ENCODE results near the gene COA6. TPM values are rescaled to one million over a fixed set of nuclear protein-coding genes. Genes with fewer than 3 reads are reported as not detected.

Gene COA6
- total and polyA plus RNA-seq, 10 of the 15 experiments (the other 5 are each of a cell fraction or from before 2014, with no cell fraction given): 49.9 to 178 (median 71.5) TPM

DNA sequence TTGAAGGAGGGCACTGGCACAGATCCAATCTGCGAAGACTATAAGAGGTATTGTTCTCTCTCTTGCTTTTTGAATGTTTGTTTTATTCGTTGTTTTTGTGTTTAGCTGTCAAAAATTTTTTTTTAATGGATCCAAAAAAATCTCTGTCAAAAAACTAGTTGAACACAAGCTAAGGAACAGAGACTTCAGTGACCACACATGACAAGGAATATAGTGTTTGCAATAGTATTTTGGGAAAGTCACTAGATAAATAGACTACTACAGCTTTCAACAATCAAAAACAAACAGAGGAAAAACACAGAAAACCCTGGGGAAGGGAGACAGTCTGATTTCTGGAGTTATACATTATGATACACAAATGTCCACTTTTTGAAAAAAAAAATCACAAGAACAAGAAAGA, 36.9 kb upstream of the COA6 start:
- ChIA-PET POLR2A (no interaction called here), CTCF (interaction anchor here (0.7 to 2.9 kb wide), 6 partner anchors 8 to 28 kb away, joined by 3 to 10 read pairs (median 4); no protein-coding TSS in a partner anchor), SMC1A (ENCODE audit: uncharacterized antibody, unreplicated experiment) (interaction anchor here (0.7 to 1.3 kb wide), 2 partner anchors 9 to 117 kb away, joined by 3 to 4 read pairs; no protein-coding TSS in a partner anchor), RAD21 (ENCODE audit: unreplicated experiment) (interaction anchor here (1.1 kb wide), 1 partner anchor 35 kb away, joined by 3 read pairs; no protein-coding TSS in a partner anchor)
- no peaks in the 10 kb centered on the region for H3K36me3 ChIP-seq (ENCODE audit: control insufficient read depth in 2 of 2, insufficient read depth in 2 of 2, low read length in 1 of 2)
- H3K27me3 ChIP-seq (replicated peaks in 1 of 2; ENCODE audit: control insufficient read depth in 2 of 2, insufficient read depth in 2 of 2, low read length in 1 of 2): no peaks in the 10 kb centered on the region
- no peaks in the 10 kb centered on the region for H3K79me2 ChIP-seq (ENCODE audit: control insufficient read depth, insufficient read depth, low read length)
- DNase-seq (ENCODE audit: low read depth, low spot score): no peak
- TF ChIP-seq PRDM15 (CRISPR knock-in tag; IDR thresholded peaks at IDR 0.05) (no peak), POLR2AphosphoS2 (IDR thresholded peaks at IDR 0.05; ENCODE audit: low read depth, low read length) (no peak), TAF1 (IDR thresholded peaks at IDR 0.05; ENCODE audit: borderline replicate concordance, low read depth, low read length) (no peak), PML (IDR thresholded peaks at IDR 0.05; ENCODE audit: low read length) (no peak), SIN3A (IDR thresholded peaks at IDR 0.05; ENCODE audit: low read depth, low read length) (no peak), KLF5 (IDR thresholded peaks at IDR 0.05; ENCODE audit: partially characterized antibody) (no peak), ZNF24 (IDR thresholded peaks at IDR 0.05) (no peak), SUZ12 (IDR thresholded peaks at IDR 0.05; ENCODE audit: unreplicated experiment) (no peak), MEF2B (IDR thresholded peaks at IDR 0.05; ENCODE audit: partially characterized antibody, poor library complexity, severe bottlenecking) (no peak), ZBTB4 (CRISPR knock-in tag; IDR thresholded peaks at IDR 0.05) (no peak), FOS (IDR thresholded peaks at IDR 0.05; ENCODE audit: borderline replicate concordance, extremely low read depth, insufficient read length) (no peak), NR2C1 (IDR thresholded peaks at IDR 0.05) (no peak), ASH2L (IDR thresholded peaks at IDR 0.05; ENCODE audit: borderline replicate concordance, low read depth) (no peak), SRF (IDR thresholded peaks at IDR 0.05; ENCODE audit: low read depth in 2 of 2, low read length in 2 of 2) (no peak)
- TF ChIP-seq, protein P1, sequence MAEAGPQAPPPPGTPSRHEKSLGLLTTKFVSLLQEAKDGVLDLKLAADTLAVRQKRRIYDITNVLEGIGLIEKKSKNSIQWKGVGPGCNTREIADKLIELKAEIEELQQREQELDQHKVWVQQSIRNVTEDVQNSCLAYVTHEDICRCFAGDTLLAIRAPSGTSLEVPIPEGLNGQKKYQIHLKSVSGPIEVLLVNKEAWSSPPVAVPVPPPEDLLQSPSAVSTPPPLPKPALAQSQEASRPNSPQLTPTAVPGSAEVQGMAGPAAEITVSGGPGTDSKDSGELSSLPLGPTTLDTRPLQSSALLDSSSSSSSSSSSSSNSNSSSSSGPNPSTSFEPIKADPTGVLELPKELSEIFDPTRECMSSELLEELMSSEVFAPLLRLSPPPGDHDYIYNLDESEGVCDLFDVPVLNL (IDR thresholded peaks at IDR 0.05; ENCODE audit: low read depth, low read length): no peak
- no peak for ATAC-seq
- intact Hi-C loops (cut with micrococcal nuclease; ENCODE audit: unreplicated experiment) (no loop called here), in situ Hi-C loops (cut with MboI) (no loop called here)
- no peak overlapping the region for H3K4me2 ChIP-seq (ENCODE audit: control insufficient read depth, insufficient read depth)
- no peak overlapping the region for H2AFZ ChIP-seq (ENCODE audit: control insufficient read depth, low read depth, low read length)
- no peak for FAIRE-seq
- no peak overlapping the region for H3K27ac ChIP-seq (ENCODE audit: control insufficient read depth, insufficient read depth)
- no peak overlapping the region for H3K4me3 ChIP-seq
- H3K9ac ChIP-seq (ENCODE audit: control insufficient read depth, insufficient read depth, low read length): no peak overlapping the region
- no TSS peak for BruUV-seq (replicated peaks)
- H4K20me1 ChIP-seq (ENCODE audit: control insufficient read depth, insufficient read depth): no peaks in the 10 kb centered on the region
- no peaks in the 10 kb centered on the region for H3K4me1 ChIP-seq (ENCODE audit: control insufficient read depth, insufficient read depth, low read length)
- WGBS (ENCODE audit: insufficient coverage, insufficient replicate concordance, low lambda C conversion rate, missing lambda C conversion rate): 32% methylated on average over 2 of the region's 2 CpGs
- peaks cover 2% of the 10 kb centered on the region for H3K9me3 ChIP-seq (replicated peaks; ENCODE audit: control insufficient read depth, insufficient read depth, low read length)

All from GM12878 (cell line).